Esophagus mucosa (tissue), 1 donor: ENCODE data around the gene SLC15A5. TPM values are rescaled to one million over a fixed set of nuclear protein-coding genes. Genes with fewer than 3 reads are reported as not detected.

Source experiments
- ATAC-seq: fragments of 200-7000 bp; cut with Tn5 transposase; one replicate; pipeline ENCODE4 v1.9.1; 2020
- total RNA-seq: library from RNA; stranded (reverse); gene quantifications from one replicate; pipeline ENCODE4 v1.2.4, GENCODE V29; 2023
- donor health status: DM: yes; HTN: yes; CAD: no.

SLC15A5 gene, protein sequence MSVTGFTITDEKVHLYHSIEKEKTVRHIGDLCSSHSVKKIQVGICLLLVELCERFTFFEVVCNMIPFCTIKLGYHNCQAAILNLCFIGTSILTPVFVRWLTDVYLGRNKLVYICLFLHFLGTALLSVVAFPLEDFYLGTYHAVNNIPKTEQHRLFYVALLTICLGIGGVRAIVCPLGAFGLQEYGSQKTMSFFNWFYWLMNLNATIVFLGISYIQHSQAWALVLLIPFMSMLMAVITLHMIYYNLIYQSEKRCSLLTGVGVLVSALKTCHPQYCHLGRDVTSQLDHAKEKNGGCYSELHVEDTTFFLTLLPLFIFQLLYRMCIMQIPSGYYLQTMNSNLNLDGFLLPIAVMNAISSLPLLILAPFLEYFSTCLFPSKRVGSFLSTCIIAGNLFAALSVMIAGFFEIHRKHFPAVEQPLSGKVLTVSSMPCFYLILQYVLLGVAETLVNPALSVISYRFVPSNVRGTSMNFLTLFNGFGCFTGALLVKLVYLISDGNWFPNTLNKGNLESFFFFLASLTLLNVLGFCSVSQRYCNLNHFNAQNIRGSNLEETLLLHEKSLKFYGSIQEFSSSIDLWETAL
- total RNA-seq = not detected

- no peak for ATAC-seq
Observed at GRCh38 chr12:16277585-16277984, at the start of gene SLC15A5. TSS of gene SLC15A5 (minus strand) at chr12:16277685. CDS start at chr12:16277685, 0 bp downstream.

DNA sequence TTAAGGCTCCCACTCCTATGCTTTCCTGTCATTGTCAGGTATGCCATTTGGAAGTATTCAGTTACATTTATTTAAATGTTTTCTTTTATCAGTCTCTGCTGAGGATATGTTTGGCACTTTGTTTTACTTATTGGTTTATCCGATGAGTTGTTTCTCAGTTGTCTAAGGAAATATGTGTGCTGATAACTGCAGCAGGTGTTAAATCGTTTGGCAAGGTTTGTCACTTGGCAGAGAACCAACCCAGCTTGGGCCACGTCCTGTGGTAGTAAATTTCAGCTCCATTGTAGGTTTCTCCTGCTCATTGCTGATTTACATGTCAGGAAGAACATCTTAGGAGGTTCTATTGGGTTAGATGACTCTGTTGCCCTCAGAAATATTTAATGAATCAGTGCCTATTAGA, 47.9 kb upstream of the SLC15A5 start:
- ATAC-seq = no peak

DNA sequence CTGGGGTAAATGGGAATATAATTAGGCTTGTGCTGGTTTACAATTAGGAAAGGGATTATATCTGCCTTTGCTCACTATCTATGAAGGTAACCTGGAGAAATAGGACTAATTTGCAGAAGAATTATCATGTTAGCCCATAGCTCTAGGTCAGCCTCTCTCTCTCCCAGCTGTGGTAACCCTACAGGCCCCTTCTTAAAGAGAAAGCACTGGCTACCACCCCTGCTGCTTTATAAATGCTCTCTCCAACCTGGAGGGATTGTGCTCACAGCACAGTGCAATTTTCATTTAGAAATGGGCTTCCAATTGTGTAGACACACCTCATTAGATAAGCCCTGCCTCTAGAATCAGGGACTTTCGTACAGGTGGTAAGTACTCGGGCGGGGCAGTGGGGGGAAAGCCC, 47.3 kb upstream of the SLC15A5 start:
- ATAC-seq = no peak

GRCh38 chr12:16324272-16324671, 46.8 kb upstream of the SLC15A5 start:
- ATAC-seq = no peak

GRCh38 chr12:16323638-16324037, 46.2 kb upstream of the SLC15A5 start:
- ATAC-seq = no peak

GRCh38 chr12:16323010-16323409, 45.5 kb upstream of the SLC15A5 start:
- no peak for ATAC-seq

DNA sequence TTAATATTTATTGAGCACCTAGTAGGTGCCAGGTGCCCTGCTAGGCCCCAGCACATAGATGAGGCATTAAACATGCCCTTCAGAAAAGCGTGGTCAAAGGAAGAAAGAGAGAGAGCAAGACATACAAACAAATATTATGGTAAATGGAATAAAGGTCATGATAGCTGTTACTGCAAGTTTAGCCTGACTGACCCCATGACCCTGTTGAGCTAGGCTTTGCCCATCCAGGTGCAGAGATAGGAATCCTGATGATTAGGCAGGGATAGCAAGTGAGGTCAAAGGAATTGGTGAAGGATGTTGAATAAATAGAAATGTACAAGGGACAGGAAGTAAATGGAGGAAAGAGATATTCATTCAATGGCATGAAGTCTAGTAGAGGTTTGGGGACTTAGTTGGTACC, 33.4 kb upstream of the SLC15A5 start:
- ATAC-seq = no peak

GRCh38 chr12:16307856-16308475, 30.5 kb upstream of the SLC15A5 start:
- ATAC-seq = no peak

GRCh38 chr12:16303939-16304338, 26.5 kb upstream of the SLC15A5 start:
- no peak for ATAC-seq

- ATAC-seq = no peak
Observed at GRCh38 chr12:16300736-16301135, 23.3 kb upstream of the SLC15A5 start.

DNA sequence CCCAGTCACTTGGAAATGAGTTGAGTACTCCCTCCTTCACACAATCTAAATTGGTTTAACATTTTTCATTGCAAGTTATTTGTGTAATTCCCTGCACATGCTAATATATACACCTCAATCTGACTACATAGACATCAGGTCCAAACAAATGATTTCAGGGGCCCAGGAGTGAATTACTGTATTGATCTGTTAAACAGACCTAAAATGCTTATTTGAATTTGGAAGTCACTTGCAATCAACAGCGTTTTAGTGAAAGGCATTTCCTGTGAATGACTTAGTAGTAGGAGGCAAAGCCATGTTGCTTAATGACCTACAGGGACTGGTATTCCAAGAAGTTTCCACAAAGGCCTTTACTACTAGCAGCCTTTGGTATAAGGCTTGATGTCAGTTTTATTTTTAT, 22.6 kb upstream of the SLC15A5 start:
- no peak for ATAC-seq

GRCh38 chr12:16299403-16299802, 21.9 kb upstream of the SLC15A5 start:
- no peak for ATAC-seq

GRCh38 chr12:16297521-16297920, 20.0 kb upstream of the SLC15A5 start:
- ATAC-seq = no peak

- ATAC-seq = no peak
Observed at GRCh38 chr12:16294376-16294956, 17.0 kb upstream of the SLC15A5 start.

DNA sequence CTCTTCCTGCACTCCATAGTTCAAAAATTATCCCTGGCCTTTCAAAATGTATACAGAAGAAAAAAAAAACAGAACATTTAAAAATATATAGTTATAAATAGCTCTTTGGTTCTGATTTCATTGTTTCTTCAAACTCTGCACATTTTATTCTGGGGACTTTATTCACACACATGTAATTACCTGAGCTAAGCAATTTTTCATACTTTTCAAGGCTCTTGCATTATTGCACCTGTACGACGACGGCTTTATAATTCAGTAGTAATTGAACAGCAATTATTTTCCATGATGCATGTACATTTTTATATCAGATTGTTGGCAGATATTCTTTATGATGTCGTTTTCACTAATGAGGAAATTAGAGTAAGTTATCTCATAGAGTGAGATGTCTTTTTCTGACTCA, 13.5 kb upstream of the SLC15A5 start:
- no peak for ATAC-seq

DNA sequence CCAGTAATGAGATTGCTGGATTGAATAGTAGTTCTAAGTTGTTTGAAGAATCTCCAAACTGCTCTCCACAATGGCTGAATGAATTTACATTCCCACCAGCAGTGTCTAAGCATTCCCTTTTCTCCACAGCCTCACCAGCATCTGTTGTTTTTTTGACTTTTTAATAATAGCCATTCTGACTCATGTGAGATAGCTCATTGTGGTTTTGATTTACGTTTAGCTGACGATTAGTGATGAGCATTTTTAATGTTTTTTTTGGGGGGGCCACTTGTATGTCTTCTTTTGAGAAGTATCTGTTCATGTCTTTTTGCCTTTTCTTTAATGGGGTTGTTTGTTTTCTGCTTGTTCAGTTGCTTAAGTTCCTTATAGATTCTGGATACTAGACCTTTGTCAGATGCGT, 8.1 kb upstream of the SLC15A5 start:
- ATAC-seq = no peak

DNA sequence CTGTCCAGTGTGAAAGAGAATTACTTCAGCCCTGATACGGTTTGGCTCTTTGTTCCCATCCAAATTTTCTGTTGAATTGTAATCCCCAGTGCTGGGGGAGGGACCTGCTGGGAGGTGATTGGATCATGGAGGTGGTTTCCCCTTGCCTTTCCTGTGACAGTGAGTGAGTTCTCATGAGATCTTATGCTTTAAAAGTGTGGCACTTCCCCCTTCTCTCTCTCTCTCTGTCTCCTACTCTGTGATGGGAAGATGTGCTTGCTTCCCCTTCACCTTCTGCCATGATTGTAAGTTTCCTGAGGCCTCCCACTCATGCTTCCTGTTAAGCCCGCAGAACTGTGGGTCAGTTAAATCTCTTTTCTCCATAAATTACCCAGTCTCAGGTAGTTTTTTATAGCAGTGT, 5.5 kb upstream of the SLC15A5 start:
- no peak for ATAC-seq

GRCh38 chr12:16282081-16282480, 4.6 kb upstream of the SLC15A5 start:
- no peak for ATAC-seq

DNA sequence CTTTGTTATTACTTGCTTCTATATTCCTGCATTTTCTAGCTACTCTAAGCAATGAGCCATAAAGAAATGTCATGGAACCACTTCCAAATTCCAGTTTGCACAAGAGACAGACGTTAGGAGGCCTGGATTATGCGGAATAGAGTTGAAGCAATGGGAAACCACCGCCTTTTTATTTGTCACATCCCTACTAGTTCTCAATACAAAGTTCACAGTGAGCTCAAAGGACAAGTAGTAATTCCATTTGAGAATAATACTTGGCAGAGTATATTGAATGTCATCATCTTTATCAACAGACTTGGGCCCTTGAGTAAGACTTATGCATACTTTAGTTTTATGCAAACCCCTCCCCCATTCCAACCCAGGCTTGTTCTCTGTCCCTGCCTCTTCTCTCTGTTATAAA, 3.7 kb upstream of the SLC15A5 start:
- ATAC-seq = no peak

- no peak for ATAC-seq
Observed at GRCh38 chr12:16272222-16272621, 5.3 kb downstream of the SLC15A5 start.

DNA sequence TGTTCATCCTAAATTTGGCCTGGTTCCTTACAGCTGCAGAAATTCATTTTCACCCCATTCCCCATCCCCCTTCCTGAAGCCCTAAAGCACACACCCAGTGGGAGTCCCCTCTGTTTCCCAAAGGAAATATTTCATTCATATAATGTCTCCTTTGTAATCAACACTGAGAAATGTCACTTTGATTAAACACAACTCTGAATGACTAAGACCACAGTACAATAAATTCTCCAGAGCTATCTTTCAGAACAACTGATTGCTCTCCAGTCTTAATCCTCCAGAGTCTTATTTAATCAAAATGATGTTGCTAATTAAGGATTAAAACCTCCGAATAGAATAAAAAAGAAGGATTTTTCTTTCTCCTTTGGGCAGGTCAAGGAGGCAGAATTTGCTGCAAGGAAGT, 6.4 kb downstream of the SLC15A5 start:
- ATAC-seq = no peak

DNA sequence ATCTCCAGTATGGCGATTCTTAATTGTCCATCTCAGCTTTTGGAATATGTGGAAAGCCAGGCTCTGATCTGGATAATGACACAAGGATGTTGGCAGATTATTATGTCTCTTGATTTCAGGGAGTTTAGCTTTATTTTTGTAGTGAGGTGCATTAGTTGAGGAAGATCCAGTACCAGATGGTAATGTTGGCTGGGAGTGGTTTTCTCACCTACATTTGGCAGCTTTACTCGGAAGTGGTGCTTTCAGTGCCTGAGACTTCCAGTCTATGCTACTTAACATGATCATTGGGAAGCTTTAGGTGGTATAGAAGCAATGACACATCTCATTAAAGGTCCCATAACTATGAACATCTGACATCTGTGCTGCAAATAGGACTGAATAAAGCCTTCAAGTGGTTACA, 7.5 kb downstream of the SLC15A5 start:
- ATAC-seq = no peak

DNA sequence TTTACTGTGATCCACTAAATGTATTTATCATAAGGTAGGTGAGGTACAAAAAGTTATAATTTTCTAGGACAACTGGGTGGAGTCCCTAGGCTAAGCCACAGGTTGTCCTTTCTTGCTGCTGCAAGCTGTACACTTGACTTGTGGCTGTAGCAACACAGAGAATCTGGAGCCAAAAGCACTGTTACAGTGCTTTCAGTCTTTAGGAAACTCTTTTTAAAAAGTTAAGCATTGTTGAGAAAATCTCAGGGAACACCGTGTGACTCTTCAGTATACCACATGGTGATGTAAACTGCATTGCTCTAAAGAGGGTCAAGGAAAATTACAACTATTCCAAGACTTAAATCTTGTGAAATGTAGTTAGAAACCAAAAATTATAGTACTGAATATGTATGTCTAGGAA, 11.4 kb downstream of the SLC15A5 start:
- ATAC-seq = no peak
